ENCODE measurements around the gene TTLL11. TPM values are rescaled to one million over a fixed set of nuclear protein-coding genes. Genes with fewer than 3 reads are reported as not detected.

TTLL11 gene
- polyA plus RNA-seq, 1 of the 3 experiments (the other 2 are of a cell fraction), result 6.8 TPM

GRCh38 chr9:122085260-122085659 is 7.8 kb downstream of the TTLL11 start:
- Histone ChIP-seq H3K79me2 (ENCODE audit: insufficient read depth) (peaks cover 46% of the 10 kb centered on the region), H3F3A (replicated peaks; ENCODE audit: insufficient read depth) (peaks cover 10% of the 10 kb centered on the region), H3K4me2 (no peak overlapping the region), H3K36me3 (replicated peaks in 1 of 2; ENCODE audit: control insufficient read depth in 1 of 2, insufficient read depth in 2 of 2, low read length in 1 of 2) (no peaks in the 10 kb centered on the region), H3K27ac (ENCODE audit: low read depth in 2 of 2, low read length in 1 of 2) (no peak overlapping the region), H3K4me3 (ENCODE audit: low read depth in 2 of 2, low read length in 1 of 2) (no peak overlapping the region), H4K20me1 (ENCODE audit: insufficient read depth) (peaks cover 14% of the 10 kb centered on the region; the same call in 1 of the 2 replicates), H3K9me2 (no peaks in the 10 kb centered on the region), H3K27me3 (ENCODE audit: insufficient read depth) (no peaks in the 10 kb centered on the region), H3K9me3 (no peaks in the 10 kb centered on the region), H2AFZ (ENCODE audit: low read depth) (no peak overlapping the region), H3K4me1 (ENCODE audit: control insufficient read depth in 1 of 2, insufficient read depth in 2 of 2, low read depth in 1 of 2, low read length in 1 of 2) (peaks cover 0 to 8% of the 10 kb centered on the region in 2 experiments; a peak in 2 of 4 replicates), H3K9ac (no peak overlapping the region)
- CTCF ChIA-PET, result interaction anchor here (0.9 to 2.4 kb wide), 4 partner anchors 9 to 540 kb away, joined by 3 to 10 read pairs (median 4); no protein-coding TSS in a partner anchor
- POLR2A ChIA-PET, result no interaction called here
- WGBS (ENCODE audit: low lambda C conversion rate), result 92% methylated on average over 1 of the region's 1 CpG
- TF ChIP-seq ELF1 (IDR thresholded peaks at IDR 0.05) (no peak), USF2 (IDR thresholded peaks at IDR 0.05; ENCODE audit: borderline replicate concordance, low read depth, low read length) (no peak), RFX5 (IDR thresholded peaks at IDR 0.05; ENCODE audit: low read length) (no peak), MAX (IDR thresholded peaks at IDR 0.05; ENCODE audit: low read depth) (no peak), POLR2AphosphoS5 (IDR thresholded peaks at IDR 0.05; ENCODE audit: low read depth, low read length) (no peak), CTCF (IDR thresholded peaks at IDR 0.05) (no peak), TEAD4 (IDR thresholded peaks at IDR 0.05; ENCODE audit: borderline replicate concordance, insufficient read depth) (no peak), PBX3 (IDR thresholded peaks at IDR 0.05) (no peak), USF1 (IDR thresholded peaks at IDR 0.05; ENCODE audit: borderline replicate concordance, low read depth) (no peak), NFIC (IDR thresholded peaks at IDR 0.05; ENCODE audit: borderline replicate concordance) (no peak), IRF3 (IDR thresholded peaks at IDR 0.05; ENCODE audit: low read depth, low read length) (no peak), NRF1 (IDR thresholded peaks at IDR 0.05; ENCODE audit: low read depth, low read length) (no peak)
- DNase-seq, result no peak

All from SK-N-SH (cell line).